ENCODE measurements around the gene GLRA2.
A peak's percentile ranks its signal among the peaks of the same experiment; 100 is the strongest.

The GLRA2 gene

GRCh38 chrX:14590693-14591424 is 61.5 kb downstream of the GLRA2 start:
- Histone ChIP-seq H2BK5ac (ENCODE audit: low read depth, low read length, poor library complexity, severe bottlenecking) (no peak overlapping the region), H3K4me1 (ENCODE audit: control insufficient read depth, insufficient read depth, low read depth, low read length) (no peaks in the 10 kb centered on the region), H3K9ac (ENCODE audit: low read length) (no peak overlapping the region), H2AFZ (ENCODE audit: low read depth, low read length) (no peak overlapping the region), H3K14ac (ENCODE audit: low read length in 2 of 2) (no peak overlapping the region), H3K4me2 (ENCODE audit: low read length, poor library complexity, severe bottlenecking) (no peak overlapping the region), H3K4me3 (ENCODE audit: insufficient read depth in 1 of 2, low read depth in 1 of 2, low read length in 2 of 2) (no peak overlapping the region), H4K91ac (ENCODE audit: low read length) (no peak overlapping the region), H4K8ac (ENCODE audit: low read length) (no peak overlapping the region), H2BK120ac (ENCODE audit: low read depth, low read length) (no peak overlapping the region), H3K36me3 (ENCODE audit: control insufficient read depth in 1 of 2, insufficient read depth in 2 of 2, low read depth in 1 of 2, low read length in 2 of 2) (no peaks in the 10 kb centered on the region), H3K27ac (ENCODE audit: low read length, poor library complexity, severe bottlenecking) (no peak overlapping the region), H3K18ac (ENCODE audit: low read depth in 1 of 2, low read length in 2 of 2) (no peak overlapping the region), H2BK15ac (ENCODE audit: low read depth, poor library complexity, severe bottlenecking) (no peak overlapping the region), H3K4ac (ENCODE audit: low read depth in 1 of 2, low read length in 2 of 2) (no peak overlapping the region), H3K9me3 (ENCODE audit: control insufficient read depth, low read length) (peaks cover 4% of the 10 kb centered on the region), H2BK12ac (ENCODE audit: low read length in 2 of 2) (no peak overlapping the region), H3K27me3 (ENCODE audit: control insufficient read depth in 1 of 2, insufficient read depth in 1 of 2, low read length in 2 of 2) (no peaks in the 10 kb centered on the region), H3K23ac (ENCODE audit: low read length in 2 of 2) (no peak overlapping the region), H3K79me1 (replicated peaks; ENCODE audit: low read length, poor library complexity, severe bottlenecking) (no peaks in the 10 kb centered on the region), H2AK5ac (ENCODE audit: low read length, severe bottlenecking) (no peak overlapping the region)
- no peak for DNase-seq
- WGBS, result 84% methylated on average over 6 of the region's 7 CpGs

- H3K4me2 ChIP-seq (ENCODE audit: low read length, poor library complexity, severe bottlenecking), result no peak overlapping the region
- H4K91ac ChIP-seq (ENCODE audit: low read length), result no peak overlapping the region
- H3K27ac ChIP-seq (ENCODE audit: low read length, poor library complexity, severe bottlenecking), result no peak overlapping the region
- H2BK12ac ChIP-seq (ENCODE audit: low read length in 2 of 2), result no peak overlapping the region
- H2BK120ac ChIP-seq (ENCODE audit: low read depth, low read length), result no peak overlapping the region
- H3K27me3 ChIP-seq (ENCODE audit: control insufficient read depth in 1 of 2, insufficient read depth in 1 of 2, low read length in 2 of 2), result no peaks in the 10 kb centered on the region
- no peak overlapping the region for H3K4me3 ChIP-seq (ENCODE audit: insufficient read depth in 1 of 2, low read depth in 1 of 2, low read length in 2 of 2)
- no peak overlapping the region for H3K23ac ChIP-seq (ENCODE audit: low read length in 2 of 2)
- no peak overlapping the region for H2AFZ ChIP-seq (ENCODE audit: low read depth, low read length)
- peak; percentile 1 for DNase-seq
- H2BK5ac ChIP-seq (ENCODE audit: low read depth, low read length, poor library complexity, severe bottlenecking), result no peak overlapping the region
- no peaks in the 10 kb centered on the region for H3K36me3 ChIP-seq (ENCODE audit: control insufficient read depth in 1 of 2, insufficient read depth in 2 of 2, low read depth in 1 of 2, low read length in 2 of 2)
- no peaks in the 10 kb centered on the region for H3K4me1 ChIP-seq (ENCODE audit: control insufficient read depth, insufficient read depth, low read depth, low read length)
- no peak overlapping the region for H3K4ac ChIP-seq (ENCODE audit: low read depth in 1 of 2, low read length in 2 of 2)
- H2BK15ac ChIP-seq (ENCODE audit: low read depth, poor library complexity, severe bottlenecking), result no peak overlapping the region
- H3K9ac ChIP-seq (ENCODE audit: low read length), result no peak overlapping the region
- no peaks in the 10 kb centered on the region for H3K79me1 ChIP-seq (replicated peaks; ENCODE audit: low read length, poor library complexity, severe bottlenecking)
- no peak overlapping the region for H2AK5ac ChIP-seq (ENCODE audit: low read length, severe bottlenecking)
- no CpG with 5 or more reads among the region's 2 CpGs for WGBS
- H3K9me3 ChIP-seq (ENCODE audit: control insufficient read depth, low read length), result peaks cover 2% of the 10 kb centered on the region
- no peak overlapping the region for H3K14ac ChIP-seq (ENCODE audit: low read length in 2 of 2)
- H4K8ac ChIP-seq (ENCODE audit: low read length), result no peak overlapping the region
- no peak overlapping the region for H3K18ac ChIP-seq (ENCODE audit: low read depth in 1 of 2, low read length in 2 of 2)
These were observed 62.6 kb downstream of the GLRA2 start for GRCh38 chrX:14591976-14592375.

GRCh38 chrX:14594521-14594920 is 65.2 kb downstream of the GLRA2 start:
- Histone ChIP-seq H3K14ac (ENCODE audit: low read length in 2 of 2) (no peak overlapping the region), H3K4me3 (ENCODE audit: insufficient read depth in 1 of 2, low read depth in 1 of 2, low read length in 2 of 2) (no peak overlapping the region), H4K91ac (ENCODE audit: low read length) (no peak overlapping the region), H3K4ac (ENCODE audit: low read depth in 1 of 2, low read length in 2 of 2) (no peak overlapping the region), H2BK5ac (ENCODE audit: low read depth, low read length, poor library complexity, severe bottlenecking) (no peak overlapping the region), H3K18ac (ENCODE audit: low read depth in 1 of 2, low read length in 2 of 2) (no peak overlapping the region), H3K4me1 (ENCODE audit: control insufficient read depth, insufficient read depth, low read depth, low read length) (no peaks in the 10 kb centered on the region), H3K9ac (ENCODE audit: low read length) (no peak overlapping the region), H4K8ac (ENCODE audit: low read length) (no peak overlapping the region), H3K23ac (ENCODE audit: low read length in 2 of 2) (no peak overlapping the region), H3K79me1 (replicated peaks; ENCODE audit: low read length, poor library complexity, severe bottlenecking) (no peaks in the 10 kb centered on the region), H3K9me3 (ENCODE audit: control insufficient read depth, low read length) (no peaks in the 10 kb centered on the region), H2AFZ (ENCODE audit: low read depth, low read length) (no peak overlapping the region), H3K27me3 (ENCODE audit: control insufficient read depth in 1 of 2, insufficient read depth in 1 of 2, low read length in 2 of 2) (no peaks in the 10 kb centered on the region), H3K4me2 (ENCODE audit: low read length, poor library complexity, severe bottlenecking) (no peak overlapping the region), H2BK15ac (ENCODE audit: low read depth, poor library complexity, severe bottlenecking) (no peak overlapping the region), H3K36me3 (ENCODE audit: control insufficient read depth in 1 of 2, insufficient read depth in 2 of 2, low read depth in 1 of 2, low read length in 2 of 2) (no peaks in the 10 kb centered on the region), H2BK12ac (ENCODE audit: low read length in 2 of 2) (no peak overlapping the region), H2AK5ac (ENCODE audit: low read length, severe bottlenecking) (no peak overlapping the region), H2BK120ac (ENCODE audit: low read depth, low read length) (no peak overlapping the region), H3K27ac (ENCODE audit: low read length, poor library complexity, severe bottlenecking) (no peak overlapping the region)
- no peak for DNase-seq

GRCh38 chrX:14598330-14598729 is 69.0 kb downstream of the GLRA2 start:
- no peak overlapping the region for H3K4me3 ChIP-seq (ENCODE audit: insufficient read depth in 1 of 2, low read depth in 1 of 2, low read length in 2 of 2)
- no peaks in the 10 kb centered on the region for H3K9me3 ChIP-seq (ENCODE audit: control insufficient read depth, low read length)
- no peak overlapping the region for H4K91ac ChIP-seq (ENCODE audit: low read length)
- no peak overlapping the region for H2BK5ac ChIP-seq (ENCODE audit: low read depth, low read length, poor library complexity, severe bottlenecking)
- no peak overlapping the region for H3K9ac ChIP-seq (ENCODE audit: low read length)
- H3K4me2 ChIP-seq (ENCODE audit: low read length, poor library complexity, severe bottlenecking), result no peak overlapping the region
- no peaks in the 10 kb centered on the region for H3K27me3 ChIP-seq (ENCODE audit: control insufficient read depth in 1 of 2, insufficient read depth in 1 of 2, low read length in 2 of 2)
- H2BK15ac ChIP-seq (ENCODE audit: low read depth, poor library complexity, severe bottlenecking), result no peak overlapping the region
- no peak overlapping the region for H2AK5ac ChIP-seq (ENCODE audit: low read length, severe bottlenecking)
- 39% methylated on average over 2 of the region's 3 CpGs for WGBS
- H2AFZ ChIP-seq (ENCODE audit: low read depth, low read length), result no peak overlapping the region
- DNase-seq, result no peak
- H3K4me1 ChIP-seq (ENCODE audit: control insufficient read depth, insufficient read depth, low read depth, low read length), result no peaks in the 10 kb centered on the region
- no peak overlapping the region for H2BK12ac ChIP-seq (ENCODE audit: low read length in 2 of 2)
- no peak overlapping the region for H3K27ac ChIP-seq (ENCODE audit: low read length, poor library complexity, severe bottlenecking)
- H3K14ac ChIP-seq (ENCODE audit: low read length in 2 of 2), result no peak overlapping the region
- H3K36me3 ChIP-seq (ENCODE audit: control insufficient read depth in 1 of 2, insufficient read depth in 2 of 2, low read depth in 1 of 2, low read length in 2 of 2), result no peaks in the 10 kb centered on the region
- no peak overlapping the region for H3K18ac ChIP-seq (ENCODE audit: low read depth in 1 of 2, low read length in 2 of 2)
- H3K4ac ChIP-seq (ENCODE audit: low read depth in 1 of 2, low read length in 2 of 2), result no peak overlapping the region
- no peaks in the 10 kb centered on the region for H3K79me1 ChIP-seq (replicated peaks; ENCODE audit: low read length, poor library complexity, severe bottlenecking)
- H2BK120ac ChIP-seq (ENCODE audit: low read depth, low read length), result no peak overlapping the region
- H4K8ac ChIP-seq (ENCODE audit: low read length), result no peak overlapping the region
- no peak overlapping the region for H3K23ac ChIP-seq (ENCODE audit: low read length in 2 of 2)
